Measurements from ENCODE around the gene TAS2R10. TPM values are rescaled to one million over a fixed set of nuclear protein-coding genes. Genes with fewer than 3 reads are reported as not detected.

TAS2R10 gene
- total and polyA plus RNA-seq, 7 donors, result 0.09 to 2.9 (median 0.44) TPM; not detected in 3

DNA sequence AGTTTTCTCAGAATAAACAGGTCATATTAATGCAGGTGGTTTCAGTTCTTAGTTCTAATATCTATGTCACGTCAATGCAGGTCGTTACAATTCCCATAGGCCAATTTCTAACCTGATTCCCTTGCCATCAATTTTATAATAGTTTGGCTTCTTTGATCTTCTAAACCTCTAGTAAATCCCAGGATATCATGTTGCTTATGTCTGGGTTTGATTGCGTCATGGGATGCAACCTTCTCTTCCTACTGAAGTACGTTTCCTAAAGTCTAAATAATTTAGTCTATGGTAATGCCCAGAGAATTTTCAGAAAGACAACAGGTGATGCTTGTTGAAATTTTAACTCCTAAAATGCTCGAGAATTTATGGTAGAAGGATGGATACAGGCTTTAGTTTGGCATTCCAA is 42.9 kb downstream of the TAS2R10 start:
- 82 to 86% methylated on average over 5 of the region's 5 CpGs for WGBS, 2 donors
- no peaks in the 10 kb centered on the region for H3K4me1 ChIP-seq
- DNase-seq, result no peak
- H3K9me3 ChIP-seq, result no peaks in the 10 kb centered on the region
- no peaks in the 10 kb centered on the region for H3K27me3 ChIP-seq
- no peak overlapping the region for H3K4me3 ChIP-seq
- TF ChIP-seq POLR2AphosphoS5 (IDR thresholded peaks at IDR 0.05) (no peak), EP300 (IDR thresholded peaks at IDR 0.05) (no peak), POLR2A (IDR thresholded peaks at IDR 0.05) (no peak)
- TF ChIP-seq, protein P1, sequence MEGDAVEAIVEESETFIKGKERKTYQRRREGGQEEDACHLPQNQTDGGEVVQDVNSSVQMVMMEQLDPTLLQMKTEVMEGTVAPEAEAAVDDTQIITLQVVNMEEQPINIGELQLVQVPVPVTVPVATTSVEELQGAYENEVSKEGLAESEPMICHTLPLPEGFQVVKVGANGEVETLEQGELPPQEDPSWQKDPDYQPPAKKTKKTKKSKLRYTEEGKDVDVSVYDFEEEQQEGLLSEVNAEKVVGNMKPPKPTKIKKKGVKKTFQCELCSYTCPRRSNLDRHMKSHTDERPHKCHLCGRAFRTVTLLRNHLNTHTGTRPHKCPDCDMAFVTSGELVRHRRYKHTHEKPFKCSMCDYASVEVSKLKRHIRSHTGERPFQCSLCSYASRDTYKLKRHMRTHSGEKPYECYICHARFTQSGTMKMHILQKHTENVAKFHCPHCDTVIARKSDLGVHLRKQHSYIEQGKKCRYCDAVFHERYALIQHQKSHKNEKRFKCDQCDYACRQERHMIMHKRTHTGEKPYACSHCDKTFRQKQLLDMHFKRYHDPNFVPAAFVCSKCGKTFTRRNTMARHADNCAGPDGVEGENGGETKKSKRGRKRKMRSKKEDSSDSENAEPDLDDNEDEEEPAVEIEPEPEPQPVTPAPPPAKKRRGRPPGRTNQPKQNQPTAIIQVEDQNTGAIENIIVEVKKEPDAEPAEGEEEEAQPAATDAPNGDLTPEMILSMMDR (IDR thresholded peaks at IDR 0.05), result no peak
- intact Hi-C loops (cut with DNase I), result no loop called here
- H3K36me3 ChIP-seq, result no peaks in the 10 kb centered on the region
- H3K27ac ChIP-seq, result no peak overlapping the region

DNA sequence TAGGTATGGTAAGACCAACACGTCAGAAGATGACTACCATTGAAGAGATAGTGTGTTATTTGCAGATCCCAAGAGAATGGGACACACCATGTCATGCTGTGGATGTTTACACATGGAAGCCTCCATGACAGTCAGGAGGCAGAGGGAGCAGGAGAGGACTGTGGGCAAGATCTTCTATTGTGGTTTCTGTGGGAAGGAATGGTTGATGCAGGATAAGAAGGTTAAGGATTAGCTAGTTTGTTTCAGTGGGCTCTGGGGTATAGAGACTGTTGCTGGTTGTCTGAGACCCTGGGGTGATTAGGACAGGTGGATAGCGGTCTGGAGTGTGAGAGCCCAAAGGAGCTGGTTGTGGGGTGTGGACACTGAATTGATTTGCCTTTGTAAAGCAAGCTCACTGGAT is 47.1 kb downstream of the TAS2R10 start:
- Histone ChIP-seq H3K4me1 (no peaks in the 10 kb centered on the region), H3K27me3 (no peaks in the 10 kb centered on the region), H3K27ac (no peak overlapping the region), H3K4me3 (no peak overlapping the region), H3K36me3 (no peaks in the 10 kb centered on the region), H3K9me3 (no peaks in the 10 kb centered on the region)
- TF ChIP-seq, protein P1 (IDR thresholded peaks at IDR 0.05), result no peak
- no peak for TF ChIP-seq POLR2AphosphoS5 (IDR thresholded peaks at IDR 0.05)
- no peak for TF ChIP-seq EP300 (IDR thresholded peaks at IDR 0.05)
- TF ChIP-seq POLR2A (IDR thresholded peaks at IDR 0.05), result no peak
- 91 to 92% methylated on average over 2 of the region's 2 CpGs for WGBS, 2 donors
- DNase-seq, result no peak
- intact Hi-C loops (cut with DNase I), result no loop called here

Small RNAs within 50 kb of the gene (small RNA-seq; reads per million reads assigned to genes)
- 0 reads per million in 3 donors for gene PRR4

Other genes with a start within 250 kb of the TAS2R10 start
- gene MAGOHB, start 212.7 kb downstream of the TAS2R10 start, total RNA-seq, result 10 to 100 TPM in 3 of 4 donors, 1 to 10 TPM in 1; 8.6 to 17.4 (median 12.5) TPM
- gene MAGOHB, start 212.7 kb downstream of the TAS2R10 start, polyA plus RNA-seq, result 10 to 100 TPM; 17.6 to 25.7 (median 18.6) TPM
- under 1 TPM in 3 of 4 donors, not detected in 1; 0.16 to 0.54 (median 0.36) TPM for gene STYK1, start 152.3 kb downstream of the TAS2R10 start, total RNA-seq
- 10 to 100 TPM in 1 of 3 donors, 1 to 10 TPM in 2; 6.9 to 14.1 (median 9.0) TPM for gene STYK1, start 152.3 kb downstream of the TAS2R10 start, polyA plus RNA-seq
- 100 to 1,000 TPM; 281 to 596 (median 407) TPM for gene YBX3, start 103.0 kb downstream of the TAS2R10 start, total RNA-seq
- gene YBX3, start 103.0 kb downstream of the TAS2R10 start, polyA plus RNA-seq, result 100 to 1,000 TPM in 2 of 3 donors, 10 to 100 TPM in 1; 81.8 to 244 (median 153) TPM
- not detected for gene TAS2R7, start 23.7 kb downstream of the TAS2R10 start, total RNA-seq
- gene TAS2R7, start 23.7 kb downstream of the TAS2R10 start, polyA plus RNA-seq, result not detected
- gene TAS2R8, start 19.1 kb downstream of the TAS2R10 start, total RNA-seq, result under 1 TPM in 1 of 4 donors, not detected in 3; 0.49 TPM
- gene TAS2R8, start 19.1 kb downstream of the TAS2R10 start, polyA plus RNA-seq, result not detected
- gene TAS2R9, start 16.2 kb downstream of the TAS2R10 start, total RNA-seq, result not detected
- not detected for gene TAS2R9, start 16.2 kb downstream of the TAS2R10 start, polyA plus RNA-seq
- gene PRR4, start 23.1 kb upstream of the TAS2R10 start, total RNA-seq, result 1 to 10 TPM in 3 of 4 donors, under 1 TPM in 1; 0.68 to 4.4 (median 1.4) TPM
- gene PRR4, start 23.1 kb upstream of the TAS2R10 start, polyA plus RNA-seq, result 1 to 10 TPM in 2 of 3 donors, not detected in 1; 1.2 to 2.8 TPM
- 10 to 100 TPM; 20.9 to 53.9 (median 25.1) TPM for gene PRH1, start 57.9 kb upstream of the TAS2R10 start, total RNA-seq
- 1 to 10 TPM in 2 of 3 donors, not detected in 1; 2.1 to 2.6 TPM for gene PRH1, start 57.9 kb upstream of the TAS2R10 start, polyA plus RNA-seq
- 1 to 10 TPM; 1.1 to 4.1 (median 2.8) TPM for gene TAS2R13, start 83.2 kb upstream of the TAS2R10 start, total RNA-seq
- gene TAS2R13, start 83.2 kb upstream of the TAS2R10 start, polyA plus RNA-seq, result under 1 TPM in 1 of 3 donors, not detected in 2; 0.20 TPM
- gene PRH2, start 102.9 kb upstream of the TAS2R10 start, total RNA-seq, result 1 to 10 TPM in 2 of 4 donors, not detected in 2; 1.2 to 1.4 TPM
- gene PRH2, start 102.9 kb upstream of the TAS2R10 start, polyA plus RNA-seq, result not detected
- 1 to 10 TPM; 3.3 to 6.9 (median 6.2) TPM for gene TAS2R14, start 112.9 kb upstream of the TAS2R10 start, total RNA-seq
- 1 to 10 TPM in 1 of 3 donors, not detected in 2; 1.1 TPM for gene TAS2R14, start 112.9 kb upstream of the TAS2R10 start, polyA plus RNA-seq
- gene TAS2R50, start 160.6 kb upstream of the TAS2R10 start, total RNA-seq, result 1 to 10 TPM; 1.4 to 4.6 (median 2.1) TPM
- gene TAS2R50, start 160.6 kb upstream of the TAS2R10 start, polyA plus RNA-seq, result under 1 TPM in 1 of 3 donors, not detected in 2; 0.28 TPM
- 1 to 10 TPM; 2.6 to 6.4 (median 4.6) TPM for gene TAS2R20, start 171.9 kb upstream of the TAS2R10 start, total RNA-seq
- under 1 TPM in 1 of 3 donors, not detected in 2; 0.50 TPM for gene TAS2R20, start 171.9 kb upstream of the TAS2R10 start, polyA plus RNA-seq
- gene TAS2R19, start 196.3 kb upstream of the TAS2R10 start, total RNA-seq, result 1 to 10 TPM; 5.0 to 8.6 (median 6.5) TPM
- gene TAS2R19, start 196.3 kb upstream of the TAS2R10 start, polyA plus RNA-seq, result under 1 TPM in 1 of 3 donors, not detected in 2; 0.41 TPM
- 1 to 10 TPM; 3.9 to 9.2 (median 7.3) TPM for gene TAS2R31, start 205.0 kb upstream of the TAS2R10 start, total RNA-seq
- gene TAS2R31, start 205.0 kb upstream of the TAS2R10 start, polyA plus RNA-seq, result under 1 TPM in 1 of 3 donors, not detected in 2; 0.44 TPM
- 1 to 10 TPM; 2.3 to 5.0 (median 3.1) TPM for gene TAS2R46, start 235.9 kb upstream of the TAS2R10 start, total RNA-seq
- under 1 TPM in 1 of 3 donors, not detected in 2; 0.07 TPM for gene TAS2R46, start 235.9 kb upstream of the TAS2R10 start, polyA plus RNA-seq